Measurements from ENCODE around the gene SRRM1.
"Not testable (repeated sequence)": the region's sequence is repeated elsewhere in the genome, so short reads cannot be mapped to it uniquely, and the experiment has no call there.

Gene SRRM1

DNA sequence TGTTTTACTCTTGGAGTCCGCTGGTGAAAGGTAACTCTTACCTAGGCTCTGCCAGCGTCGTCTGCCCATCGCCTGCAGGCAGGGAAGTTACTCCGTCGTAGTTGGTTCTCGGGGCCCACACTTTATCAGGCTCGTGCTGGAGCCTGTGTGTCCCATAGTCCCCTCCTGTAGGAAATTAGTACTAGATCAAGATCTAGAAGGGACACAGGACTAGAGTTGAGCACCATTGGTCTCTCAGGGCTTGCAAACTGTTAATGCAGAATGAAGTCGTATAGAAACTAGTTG, 940 bp downstream of the SRRM1 start:
- Histone ChIP-seq H3K4me3 (ENCODE audit: low read depth, low read length) (peak overlapping the region; percentile 99), H3K36me3 (ENCODE audit: control insufficient read depth, insufficient read depth, low read length) (peaks cover 43% of the 10 kb centered on the region), H3K9ac (ENCODE audit: low read depth, low read length) (peak overlapping the region; percentile 96), H3K27me3 (ENCODE audit: control insufficient read depth, insufficient read depth, low read length) (no peaks in the 10 kb centered on the region), H3K27ac (ENCODE audit: low read depth, low read length) (peak overlapping the region; percentile 95), H3K4me1 (ENCODE audit: control insufficient read depth, insufficient read depth, low read length) (peaks cover 8% of the 10 kb centered on the region; the same call in 1 of the 2 replicates), H3K9me3 (ENCODE audit: control insufficient read depth, insufficient read depth, low read length) (no peaks in the 10 kb centered on the region)

DNA sequence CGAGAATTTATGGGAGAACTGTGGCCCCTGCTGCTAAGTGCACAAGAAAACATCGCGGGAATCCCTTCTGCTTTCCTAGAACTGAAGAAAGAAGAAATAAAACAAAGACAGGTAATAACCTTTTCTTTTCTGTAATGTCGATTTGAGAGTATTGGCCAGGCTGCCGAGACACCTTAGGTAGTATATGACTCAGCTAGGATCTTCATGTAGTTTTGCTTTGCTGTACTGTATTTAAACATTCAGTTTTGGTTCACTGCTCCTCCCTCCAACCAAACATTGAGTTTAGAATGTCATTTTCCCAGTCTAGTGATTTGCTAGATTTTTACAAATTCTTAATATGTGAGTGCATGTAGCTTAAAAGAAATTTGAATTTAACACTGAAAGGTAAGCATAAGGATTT, 5.8 kb downstream of the SRRM1 start:
- Histone ChIP-seq H3K9me3 (ENCODE audit: control insufficient read depth, insufficient read depth, low read length) (no peaks in the 10 kb centered on the region), H3K9ac (ENCODE audit: low read depth, low read length) (no peak overlapping the region), H3K27ac (ENCODE audit: low read depth, low read length) (no peak overlapping the region), H3K4me3 (ENCODE audit: low read depth, low read length) (no peak overlapping the region), H3K4me1 (ENCODE audit: control insufficient read depth, insufficient read depth, low read length) (0 out of 2 replicates have a peak, but pooled peaks cover 4% of the 10 kb centered on the region), H3K27me3 (ENCODE audit: control insufficient read depth, insufficient read depth, low read length) (no peaks in the 10 kb centered on the region), H3K36me3 (ENCODE audit: control insufficient read depth, insufficient read depth, low read length) (peaks cover 92% of the 10 kb centered on the region)

DNA sequence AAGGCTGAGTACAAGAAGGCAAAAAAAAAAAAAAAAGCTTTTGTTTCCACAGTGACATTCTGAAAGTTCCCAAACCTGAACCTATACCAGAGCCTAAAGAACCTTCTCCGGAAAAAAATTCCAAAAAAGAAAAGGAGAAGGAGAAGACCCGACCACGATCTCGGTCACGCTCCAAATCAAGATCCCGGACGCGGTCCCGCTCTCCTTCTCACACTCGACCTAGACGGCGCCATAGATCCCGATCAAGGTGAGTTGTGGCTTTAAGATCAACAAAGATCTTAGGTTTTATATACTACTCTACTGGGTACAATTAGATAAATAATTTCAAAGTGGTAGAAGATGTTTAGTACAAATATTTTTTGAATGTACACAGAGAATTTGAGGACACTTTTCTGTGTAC, 9.3 kb downstream of the SRRM1 start:
- Histone ChIP-seq H3K27ac (ENCODE audit: low read depth, low read length) (no peak overlapping the region), H3K4me3 (ENCODE audit: low read depth, low read length) (no peak overlapping the region), H3K9ac (ENCODE audit: low read depth, low read length) (no peak overlapping the region), H3K27me3 (ENCODE audit: control insufficient read depth, insufficient read depth, low read length) (no peaks in the 10 kb centered on the region), H3K9me3 (ENCODE audit: control insufficient read depth, insufficient read depth, low read length) (no peaks in the 10 kb centered on the region), H3K4me1 (ENCODE audit: control insufficient read depth, insufficient read depth, low read length) (no peaks in the 10 kb centered on the region), H3K36me3 (ENCODE audit: control insufficient read depth, insufficient read depth, low read length) (peaks cover 100% of the 10 kb centered on the region)

DNA sequence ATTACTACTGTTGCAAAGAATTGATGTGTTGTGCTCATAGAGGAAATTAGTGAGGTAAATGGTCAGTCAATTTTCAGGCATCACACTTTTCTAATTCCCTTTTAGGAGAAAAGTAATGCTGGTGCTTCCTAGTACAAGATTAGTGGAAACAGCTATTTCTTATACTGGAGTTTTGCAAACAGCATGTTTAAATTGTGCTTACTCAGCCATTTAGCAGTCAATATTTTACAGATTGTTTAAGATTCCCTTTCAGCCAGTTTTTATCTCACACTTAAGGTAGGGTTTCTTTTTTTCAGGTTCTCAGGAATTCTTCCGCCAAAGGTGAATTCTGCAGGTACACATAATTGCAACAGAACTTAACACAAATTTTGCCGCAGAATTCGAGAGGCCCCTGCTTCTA, 10.9 kb downstream of the SRRM1 start:
- Histone ChIP-seq H3K4me1 (ENCODE audit: control insufficient read depth, insufficient read depth, low read length) (no peaks in the 10 kb centered on the region), H3K4me3 (ENCODE audit: low read depth, low read length) (no peak overlapping the region), H3K27ac (ENCODE audit: low read depth, low read length) (no peak overlapping the region), H3K9me3 (ENCODE audit: control insufficient read depth, insufficient read depth, low read length) (no peaks in the 10 kb centered on the region), H3K27me3 (ENCODE audit: control insufficient read depth, insufficient read depth, low read length) (no peaks in the 10 kb centered on the region), H3K36me3 (ENCODE audit: control insufficient read depth, insufficient read depth, low read length) (peaks cover 100% of the 10 kb centered on the region), H3K9ac (ENCODE audit: low read depth, low read length) (no peak overlapping the region)

DNA sequence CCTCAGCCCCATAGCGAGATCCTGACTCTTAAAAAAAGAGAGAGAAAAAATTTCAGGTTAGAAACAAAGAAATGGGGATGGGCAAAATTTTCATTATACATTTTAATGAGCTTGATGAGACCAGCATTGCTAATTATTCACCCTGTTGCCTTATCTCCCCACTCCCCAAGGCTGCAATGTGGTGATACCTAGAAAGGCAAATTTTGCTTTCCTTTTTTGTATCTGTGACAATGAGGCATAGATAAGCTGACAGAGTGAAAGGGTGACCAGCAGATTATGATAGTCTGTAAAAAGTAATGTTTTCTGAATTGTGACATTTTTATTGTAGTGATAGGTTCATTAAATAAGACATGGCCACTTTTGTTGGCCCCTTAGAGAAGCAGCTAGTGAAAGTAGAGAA, 12.9 kb downstream of the SRRM1 start:
- H3K27ac ChIP-seq (ENCODE audit: low read depth, low read length), result no peak overlapping the region
- H3K4me1 ChIP-seq (ENCODE audit: control insufficient read depth, insufficient read depth, low read length), result no peaks in the 10 kb centered on the region
- H3K27me3 ChIP-seq (ENCODE audit: control insufficient read depth, insufficient read depth, low read length), result no peaks in the 10 kb centered on the region
- peaks cover 100% of the 10 kb centered on the region for H3K36me3 ChIP-seq (ENCODE audit: control insufficient read depth, insufficient read depth, low read length)
- no peak overlapping the region for H3K9ac ChIP-seq (ENCODE audit: low read depth, low read length)
- no peak overlapping the region for H3K4me3 ChIP-seq (ENCODE audit: low read depth, low read length)
- H3K9me3 ChIP-seq (ENCODE audit: control insufficient read depth, insufficient read depth, low read length), result no peaks in the 10 kb centered on the region

DNA sequence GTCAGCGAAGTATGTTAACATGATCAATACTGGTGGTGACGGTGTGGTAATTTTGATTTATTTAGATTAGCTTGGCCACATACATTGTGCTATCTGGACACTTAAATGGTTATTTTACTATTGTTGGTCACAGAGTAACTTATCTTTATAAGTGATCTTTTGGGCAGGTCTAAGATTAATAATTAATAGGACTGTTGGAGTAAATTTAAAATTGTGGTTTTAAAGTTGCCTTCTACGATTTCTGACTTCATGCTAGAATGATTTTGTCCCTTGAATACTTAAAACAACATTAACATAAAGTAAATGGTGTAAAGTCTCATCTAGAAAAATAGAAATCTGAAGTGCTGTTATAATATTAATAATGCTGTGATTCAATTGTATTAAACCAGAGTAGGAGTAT, 14.7 kb downstream of the SRRM1 start:
- H3K36me3 ChIP-seq (ENCODE audit: control insufficient read depth, insufficient read depth, low read length), result peaks cover 100% of the 10 kb centered on the region
- no peak overlapping the region for H3K27ac ChIP-seq (ENCODE audit: low read depth, low read length)
- no peaks in the 10 kb centered on the region for H3K9me3 ChIP-seq (ENCODE audit: control insufficient read depth, insufficient read depth, low read length)
- no peaks in the 10 kb centered on the region for H3K27me3 ChIP-seq (ENCODE audit: control insufficient read depth, insufficient read depth, low read length)
- no peak overlapping the region for H3K4me3 ChIP-seq (ENCODE audit: low read depth, low read length)
- no peaks in the 10 kb centered on the region for H3K4me1 ChIP-seq (ENCODE audit: control insufficient read depth, insufficient read depth, low read length)
- no peak overlapping the region for H3K9ac ChIP-seq (ENCODE audit: low read depth, low read length)

DNA sequence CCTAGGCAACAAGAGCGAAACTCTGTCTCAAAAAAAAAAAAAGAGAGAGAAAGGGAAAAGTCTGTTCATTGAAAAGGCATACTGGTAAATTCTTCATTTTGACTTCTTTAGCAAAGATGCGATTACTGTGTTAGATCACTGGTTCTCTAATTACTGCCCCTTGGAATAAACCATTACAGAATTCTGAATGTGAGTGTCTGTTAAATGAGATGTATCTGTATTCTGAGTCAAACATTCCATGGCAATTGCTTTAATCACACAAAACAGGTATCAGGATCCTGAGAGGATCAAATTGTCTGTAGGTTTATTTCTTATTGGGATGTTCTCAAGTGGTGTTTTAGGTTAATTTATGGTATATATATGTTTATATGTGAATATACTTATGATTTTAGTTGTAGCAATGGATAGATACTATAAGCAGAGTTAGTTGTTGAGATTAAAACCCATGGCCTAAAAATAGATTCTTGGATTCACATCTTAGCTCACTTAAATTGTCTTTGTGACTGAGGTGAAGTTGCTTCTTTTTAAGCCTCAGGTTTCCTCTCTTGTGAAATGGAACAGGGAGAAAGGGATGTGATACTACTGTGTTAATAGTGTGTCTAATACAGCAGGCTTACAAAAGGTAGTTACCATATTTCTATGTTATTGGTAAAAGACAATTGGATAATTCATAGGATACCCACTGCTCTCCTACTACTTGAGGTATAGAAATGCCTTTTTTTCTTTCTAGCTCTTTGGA, 16.2 kb downstream of the SRRM1 start:
- Histone ChIP-seq H3K27ac (ENCODE audit: low read depth, low read length) (no peak overlapping the region), H3K4me3 (ENCODE audit: low read depth, low read length) (no peak overlapping the region), H3K9ac (ENCODE audit: low read depth, low read length) (no peak overlapping the region), H3K4me1 (ENCODE audit: control insufficient read depth, insufficient read depth, low read length) (no peaks in the 10 kb centered on the region), H3K9me3 (ENCODE audit: control insufficient read depth, insufficient read depth, low read length) (no peaks in the 10 kb centered on the region), H3K36me3 (ENCODE audit: control insufficient read depth, insufficient read depth, low read length) (peaks cover 99% of the 10 kb centered on the region), H3K27me3 (ENCODE audit: control insufficient read depth, insufficient read depth, low read length) (no peaks in the 10 kb centered on the region)

DNA sequence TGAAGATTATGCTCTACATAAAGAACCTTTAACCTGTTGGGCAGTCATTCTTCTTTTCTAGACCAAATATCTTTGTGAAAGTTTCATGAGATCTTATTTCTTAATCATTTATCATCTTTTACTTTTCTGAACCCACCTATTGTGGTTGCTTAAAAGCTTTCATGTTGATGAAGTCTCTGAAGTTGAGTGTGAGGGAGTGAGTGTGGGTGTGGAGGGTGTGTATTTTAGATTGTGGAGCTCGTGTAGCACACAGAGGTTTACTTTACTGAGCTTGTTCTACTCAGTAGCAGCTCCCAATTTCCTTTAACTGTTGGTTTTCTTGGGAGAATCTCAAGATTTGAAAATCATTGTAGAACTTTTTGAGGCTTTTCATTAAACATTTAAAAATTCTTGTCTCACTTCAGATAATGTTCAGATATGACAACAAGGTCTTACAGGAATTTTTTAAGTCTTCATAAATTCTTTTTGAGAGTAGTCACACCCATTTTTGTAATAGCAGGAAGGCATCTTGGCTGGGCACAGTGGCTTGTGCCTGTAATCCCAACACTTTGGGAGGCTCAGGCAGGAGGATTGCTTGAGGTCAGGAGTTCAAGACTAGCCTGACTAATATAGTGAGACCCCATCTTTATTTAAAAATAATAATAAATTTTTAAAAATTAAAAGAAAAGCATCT, 17.0 kb downstream of the SRRM1 start:
- H3K27me3 ChIP-seq (ENCODE audit: control insufficient read depth, insufficient read depth, low read length), result no peaks in the 10 kb centered on the region
- no peaks in the 10 kb centered on the region for H3K9me3 ChIP-seq (ENCODE audit: control insufficient read depth, insufficient read depth, low read length)
- H3K36me3 ChIP-seq (ENCODE audit: control insufficient read depth, insufficient read depth, low read length), result peaks cover 99% of the 10 kb centered on the region
- H3K27ac ChIP-seq (ENCODE audit: low read depth, low read length), result no peak overlapping the region
- no peaks in the 10 kb centered on the region for H3K4me1 ChIP-seq (ENCODE audit: control insufficient read depth, insufficient read depth, low read length)
- H3K4me3 ChIP-seq (ENCODE audit: low read depth, low read length), result no peak overlapping the region
- no peak overlapping the region for H3K9ac ChIP-seq (ENCODE audit: low read depth, low read length)

DNA sequence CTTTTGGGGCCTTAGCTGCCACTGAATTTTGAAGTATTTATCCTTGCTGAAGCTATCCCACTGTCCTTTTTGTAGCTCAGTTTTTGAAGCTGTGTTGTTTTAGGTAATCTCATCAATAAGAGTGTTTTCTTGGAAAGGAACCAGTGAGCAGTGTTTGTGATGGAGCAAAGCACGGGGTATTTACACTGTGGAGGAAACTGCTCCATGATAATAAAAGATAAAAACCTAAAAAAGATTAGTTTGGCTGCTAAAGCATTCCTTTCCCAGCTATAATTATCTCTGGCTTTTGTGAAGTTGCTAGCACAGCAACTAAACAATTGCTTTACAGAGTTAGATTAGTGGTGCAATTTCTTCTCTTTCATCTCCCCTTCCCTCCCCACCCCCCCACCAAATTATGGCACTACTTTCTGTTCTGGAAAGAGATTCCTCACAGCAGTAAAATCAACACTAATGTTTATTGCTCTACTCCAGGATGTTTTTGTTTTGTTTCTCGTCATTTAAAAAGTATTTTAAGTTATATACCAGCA, 21.5 kb downstream of the SRRM1 start:
- H3K9ac ChIP-seq (ENCODE audit: low read depth, low read length), result no peak overlapping the region
- no peaks in the 10 kb centered on the region for H3K27me3 ChIP-seq (ENCODE audit: control insufficient read depth, insufficient read depth, low read length)
- peaks cover 97% of the 10 kb centered on the region for H3K36me3 ChIP-seq (ENCODE audit: control insufficient read depth, insufficient read depth, low read length)
- H3K4me1 ChIP-seq (ENCODE audit: control insufficient read depth, insufficient read depth, low read length), result no peaks in the 10 kb centered on the region
- no peak overlapping the region for H3K4me3 ChIP-seq (ENCODE audit: low read depth, low read length)
- no peak overlapping the region for H3K27ac ChIP-seq (ENCODE audit: low read depth, low read length)
- H3K9me3 ChIP-seq (ENCODE audit: control insufficient read depth, insufficient read depth, low read length), result no peaks in the 10 kb centered on the region

DNA sequence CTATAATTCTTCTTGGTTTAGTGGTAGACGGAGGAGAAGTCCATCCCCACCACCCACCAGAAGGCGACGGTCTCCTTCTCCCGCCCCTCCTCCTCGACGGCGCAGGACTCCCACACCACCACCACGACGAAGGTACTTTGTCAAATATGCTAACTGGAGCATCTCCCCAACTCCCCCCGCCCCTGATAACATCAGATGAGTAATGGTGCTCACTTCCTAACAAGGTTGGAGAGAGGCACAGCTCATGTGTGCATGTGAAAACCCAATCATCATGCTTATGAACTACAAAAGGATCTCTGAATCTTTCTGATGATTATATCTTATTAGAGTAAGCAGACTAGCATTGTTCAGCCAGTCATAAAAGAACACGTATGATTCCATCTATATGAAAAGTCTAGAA, 23.7 kb downstream of the SRRM1 start:
- no peak overlapping the region for H3K27ac ChIP-seq (ENCODE audit: low read depth, low read length)
- H3K4me3 ChIP-seq (ENCODE audit: low read depth, low read length), result no peak overlapping the region
- no peaks in the 10 kb centered on the region for H3K27me3 ChIP-seq (ENCODE audit: control insufficient read depth, insufficient read depth, low read length)
- H3K4me1 ChIP-seq (ENCODE audit: control insufficient read depth, insufficient read depth, low read length), result no peaks in the 10 kb centered on the region
- peaks cover 97% of the 10 kb centered on the region for H3K36me3 ChIP-seq (ENCODE audit: control insufficient read depth, insufficient read depth, low read length)
- no peak overlapping the region for H3K9ac ChIP-seq (ENCODE audit: low read depth, low read length)
- H3K9me3 ChIP-seq (ENCODE audit: control insufficient read depth, insufficient read depth, low read length), result no peaks in the 10 kb centered on the region

DNA sequence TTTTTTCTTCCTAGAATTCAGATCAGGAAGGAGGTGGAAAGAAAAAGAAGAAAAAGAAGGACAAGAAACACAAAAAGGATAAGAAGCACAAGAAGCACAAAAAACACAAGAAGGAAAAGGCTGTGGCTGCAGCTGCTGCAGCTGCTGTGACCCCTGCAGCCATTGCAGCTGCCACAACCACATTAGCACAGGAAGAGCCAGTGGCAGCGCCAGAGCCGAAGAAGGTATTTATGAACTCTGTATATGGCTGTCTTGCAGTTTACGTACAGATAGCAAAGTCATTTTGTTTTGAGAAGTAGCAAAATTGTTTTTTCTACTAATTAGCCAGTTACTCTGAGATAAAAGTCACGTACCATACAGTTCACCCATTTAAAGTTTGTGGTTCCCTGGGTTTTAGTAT, 28.3 kb downstream of the SRRM1 start:
- not testable (repeated sequence) for H3K27me3 ChIP-seq (ENCODE audit: control insufficient read depth, insufficient read depth, low read length); H3K27ac ChIP-seq (ENCODE audit: low read depth, low read length); H3K9me3 ChIP-seq (ENCODE audit: control insufficient read depth, insufficient read depth, low read length); H3K4me1 ChIP-seq (ENCODE audit: control insufficient read depth, insufficient read depth, low read length); H3K4me3 ChIP-seq (ENCODE audit: low read depth, low read length); H3K9ac ChIP-seq (ENCODE audit: low read depth, low read length)
- peaks cover 95% of the 10 kb centered on the region for H3K36me3 ChIP-seq (ENCODE audit: control insufficient read depth, insufficient read depth, low read length)

Measured in HUES48 (cell line).